Stimulated activated CD8-positive, alpha-beta memory T cell treated with anti-CD3 and anti-CD28 coated beads, Interleukin-2, amount 100 ng/mL, for 1 hour (primary cell): ENCODE data around the gene PTPRU.
"Not testable (repeated sequence)": the region's sequence is repeated elsewhere in the genome, so short reads cannot be mapped to it uniquely, and the experiment has no call there.

Source experiments
- DNase-seq, 2 donors: peaks; one replicate each; pipeline ENCODE4 v3.0.0-alpha.2; 2020; ENCODE audit warnings: low read depth in 2 of 2

Gene PTPRU

DNA sequence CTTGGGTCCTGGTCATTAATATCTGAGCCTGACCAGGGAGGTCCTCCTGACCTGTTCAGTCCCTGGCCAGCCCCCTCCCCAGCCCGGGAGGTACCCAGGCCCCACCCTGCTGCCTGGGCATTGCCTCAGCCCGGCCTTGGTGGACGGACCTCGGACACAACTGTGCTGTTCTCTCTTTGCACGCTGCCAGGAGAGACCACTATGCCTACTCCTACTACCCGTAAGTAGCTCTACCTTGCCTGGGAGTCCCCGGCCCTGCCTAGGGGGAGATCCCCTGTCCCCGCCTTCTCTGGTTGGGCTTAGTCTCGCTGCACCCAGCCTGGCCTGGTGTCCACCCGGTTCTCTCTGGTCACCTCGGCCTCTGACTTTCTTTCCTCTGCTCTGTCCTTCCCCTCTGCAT is 53.2 kb downstream of the PTPRU start:
- DNase-seq, result no peak

DNA sequence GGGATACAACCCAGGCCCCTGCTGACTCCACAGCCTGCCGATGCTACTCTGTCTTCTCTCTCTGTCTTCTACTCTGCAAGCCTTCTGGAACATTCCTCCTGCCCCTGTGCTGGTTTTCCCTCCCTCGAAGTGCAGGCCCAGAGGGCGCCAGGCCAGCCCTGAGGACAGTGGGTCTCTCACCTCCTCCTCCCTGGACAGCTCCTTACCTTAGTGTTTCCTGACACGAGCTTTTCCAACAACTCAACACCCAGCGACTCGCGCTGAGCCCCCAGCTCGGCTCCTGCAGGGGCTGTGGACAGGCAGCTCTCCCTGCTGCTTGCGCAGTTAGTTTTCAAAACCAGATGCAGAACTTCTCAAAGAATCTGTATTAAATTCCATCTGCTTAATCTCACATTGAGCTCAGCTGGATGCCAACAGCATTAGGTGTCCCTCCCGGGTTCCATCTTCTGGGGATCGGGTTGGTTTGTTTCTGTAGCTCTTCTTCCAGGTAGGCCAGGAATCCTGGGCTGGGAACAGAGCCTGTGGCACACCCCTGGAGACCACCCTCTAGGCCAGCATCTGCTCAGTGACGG is 54.2 kb downstream of the PTPRU start:
- DNase-seq, result no peak

DNA sequence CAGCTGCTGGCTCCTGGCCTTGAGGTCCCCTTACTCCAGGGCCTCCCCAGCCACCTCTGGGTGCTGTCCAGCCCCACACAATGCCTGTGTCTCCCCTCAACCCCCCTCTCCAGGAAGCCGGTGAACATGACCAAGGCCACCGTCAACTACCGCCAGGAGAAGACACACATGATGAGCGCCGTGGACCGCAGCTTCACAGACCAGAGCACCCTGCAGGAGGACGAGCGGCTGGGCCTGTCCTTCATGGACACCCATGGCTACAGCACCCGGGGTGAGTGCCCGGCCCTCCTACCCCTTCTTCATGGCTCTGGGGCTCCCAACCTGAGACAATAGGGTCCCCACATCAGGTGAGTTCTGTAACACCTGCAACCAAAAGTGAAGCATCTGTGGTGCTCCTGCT is 55.4 kb downstream of the PTPRU start:
- DNase-seq, result no peak

DNA sequence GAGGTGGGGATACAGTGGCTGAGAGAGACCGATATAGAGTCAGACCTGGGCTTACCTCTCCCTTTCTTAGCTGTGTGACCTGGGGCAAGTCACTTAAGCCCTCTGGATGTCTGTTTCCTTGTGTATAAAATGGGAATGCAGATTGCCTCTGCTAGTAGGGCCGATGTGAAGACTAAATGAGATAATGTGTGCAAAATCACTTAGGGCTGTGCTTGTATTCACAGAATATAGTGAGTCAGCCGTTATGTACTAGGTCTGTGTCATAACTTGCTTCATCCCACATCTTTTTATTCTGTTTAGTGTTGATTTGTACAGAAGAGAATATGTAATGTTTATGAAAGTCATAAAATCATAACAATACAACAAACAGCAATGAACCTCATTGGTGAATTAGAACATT is 56.0 kb downstream of the PTPRU start:
- DNase-seq, result no peak

DNA sequence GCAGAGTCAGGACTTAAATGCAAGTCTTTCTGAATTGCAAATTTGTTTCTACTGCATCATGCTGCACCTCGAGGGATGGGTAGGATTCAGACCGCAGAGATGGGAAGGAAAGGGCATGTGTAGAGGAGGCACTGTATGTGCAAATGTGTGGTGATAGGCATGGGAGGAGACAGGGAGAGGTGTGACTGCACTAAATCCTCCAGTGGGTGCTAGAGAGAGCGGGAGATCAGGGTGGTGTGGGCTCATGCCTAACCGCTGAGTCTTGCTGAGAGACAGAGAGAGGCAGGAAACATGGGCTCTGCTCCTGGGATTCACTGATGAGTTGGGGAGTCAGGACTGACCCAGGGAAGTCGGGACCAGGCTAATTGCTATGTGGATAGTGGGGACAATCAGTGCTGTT is 61.1 kb downstream of the PTPRU start:
- DNase-seq, result no peak

DNA sequence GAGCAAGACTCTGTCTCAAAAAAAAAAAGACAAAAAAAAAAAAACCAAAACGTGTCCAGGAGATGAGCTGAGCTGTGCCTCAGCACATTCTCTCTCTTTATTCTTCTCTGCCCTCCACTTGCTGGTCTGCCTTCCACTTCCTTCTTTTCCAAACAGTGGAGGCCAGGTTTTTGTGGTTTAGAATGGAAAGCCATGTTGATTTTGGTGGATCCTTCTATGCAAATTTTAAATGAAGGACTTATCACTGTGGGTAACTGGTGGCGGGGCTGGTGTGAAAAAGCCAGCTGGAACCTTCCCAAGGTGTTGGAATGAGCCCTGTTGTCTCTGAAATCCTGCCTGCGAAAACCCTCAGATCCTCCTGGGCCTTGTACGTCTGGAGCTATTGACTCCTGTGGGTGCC is 61.9 kb downstream of the PTPRU start:
- DNase-seq, result no peak

DNA sequence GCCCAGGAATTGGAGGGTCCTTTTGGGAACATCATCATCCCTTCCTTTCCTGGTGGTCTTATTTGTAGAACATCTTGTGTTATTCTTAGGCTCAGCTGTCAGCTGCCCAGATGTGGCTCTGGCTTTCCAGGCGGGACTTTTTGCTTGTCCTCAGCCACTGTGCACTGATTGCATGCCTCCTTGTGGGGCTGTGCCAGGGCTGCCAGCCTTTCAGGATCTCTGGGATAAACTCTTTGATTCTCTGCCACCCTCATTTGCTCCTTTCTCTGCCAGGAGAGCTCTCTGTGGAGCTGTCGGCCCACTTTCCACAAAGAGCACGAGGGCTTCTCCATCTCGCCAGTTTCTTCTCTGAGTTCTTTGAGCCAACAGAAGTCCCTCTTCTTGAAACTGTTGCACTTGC is 63.1 kb downstream of the PTPRU start:
- DNase-seq, result no peak

DNA sequence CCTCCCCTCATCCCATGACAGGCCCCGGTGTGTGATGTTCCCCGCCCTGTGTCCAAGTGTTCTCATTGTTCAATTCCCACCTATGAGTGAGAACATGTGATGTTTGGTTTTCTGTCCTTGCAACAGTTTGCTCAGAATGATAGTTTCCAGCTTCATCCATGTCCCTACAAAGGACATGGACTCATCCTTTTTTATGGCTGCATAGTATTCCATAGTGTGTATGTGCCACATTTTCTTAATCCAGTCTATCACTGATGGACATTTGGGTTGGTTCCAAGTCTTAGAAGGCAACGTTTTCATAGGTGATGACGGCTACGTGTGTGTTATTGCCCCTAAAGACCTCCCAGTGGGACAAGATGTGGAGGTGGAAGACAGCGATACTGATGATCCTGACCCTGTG is 65.4 kb downstream of the PTPRU start:
- not testable (repeated sequence) for DNase-seq

DNA sequence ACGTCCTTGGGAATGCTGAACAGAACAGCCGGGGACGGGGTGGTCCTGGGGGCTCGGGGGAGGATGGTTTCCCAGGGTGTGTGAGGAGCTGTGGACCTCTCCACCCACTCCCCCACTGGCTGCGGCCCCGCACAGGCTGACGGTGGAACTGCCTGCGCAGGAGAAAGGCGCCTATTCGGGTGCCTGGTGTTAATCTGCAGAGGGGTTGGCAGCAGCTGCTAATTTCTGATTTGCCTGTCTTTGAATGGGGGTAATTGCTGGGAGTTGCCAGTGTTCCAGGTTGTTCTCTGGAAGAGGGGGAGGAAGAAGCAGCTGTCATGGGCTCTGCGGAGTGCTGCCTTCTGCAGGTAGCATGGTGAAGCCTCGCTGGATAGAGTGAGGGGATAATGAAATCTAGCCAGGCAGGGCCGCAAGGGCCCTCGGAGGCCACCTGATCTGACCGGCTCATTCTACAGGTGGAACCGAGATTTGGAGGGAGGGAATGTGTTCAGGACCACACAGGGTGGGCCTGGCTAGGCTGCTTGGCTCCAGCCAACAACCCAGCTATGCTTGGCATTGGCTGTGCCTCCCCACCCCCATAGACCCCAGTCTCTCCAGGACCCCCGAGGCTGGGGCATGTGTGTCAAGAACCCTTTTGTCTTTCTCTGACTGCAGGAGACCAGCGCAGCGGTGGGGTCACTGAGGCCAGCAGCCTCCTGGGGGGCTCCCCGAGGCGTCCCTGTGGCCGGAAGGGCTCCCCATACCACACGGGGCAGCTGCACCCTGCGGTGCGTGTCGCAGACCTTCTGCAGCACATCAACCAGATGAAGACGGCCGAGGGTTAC is 67.1 kb downstream of the PTPRU start:
- DNase-seq, result no peak

DNA sequence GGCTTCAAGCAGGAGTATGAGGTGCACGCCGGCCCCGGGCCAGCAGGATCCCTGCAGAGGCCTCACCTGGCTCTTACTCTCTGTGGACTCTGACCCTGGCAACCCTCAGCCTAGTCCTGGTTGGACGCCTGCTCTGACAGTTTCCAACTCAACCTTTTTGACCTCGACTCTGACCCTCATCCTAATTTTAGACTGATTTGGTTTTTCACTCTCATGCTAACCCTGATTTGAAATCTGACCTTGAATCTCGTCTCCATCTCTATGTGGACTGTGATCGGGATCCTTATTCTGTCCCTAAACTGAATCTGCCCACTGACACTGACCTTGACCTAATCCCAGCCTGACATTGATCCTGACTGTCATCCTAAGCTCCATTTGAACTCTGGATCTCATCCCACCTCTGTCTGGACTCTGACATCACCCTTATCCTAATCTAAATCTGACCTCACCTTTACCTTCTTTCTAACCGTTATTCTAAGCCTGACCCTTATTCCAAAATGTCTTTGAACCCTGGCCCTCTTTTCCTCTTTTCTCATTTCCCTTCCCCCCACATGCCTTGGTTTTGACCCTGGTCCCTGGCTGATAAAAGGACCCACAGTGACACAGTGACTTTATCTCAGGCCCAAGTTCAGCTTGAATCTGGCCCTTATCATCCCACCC is 67.8 kb downstream of the PTPRU start:
- DNase-seq, result no peak

DNA sequence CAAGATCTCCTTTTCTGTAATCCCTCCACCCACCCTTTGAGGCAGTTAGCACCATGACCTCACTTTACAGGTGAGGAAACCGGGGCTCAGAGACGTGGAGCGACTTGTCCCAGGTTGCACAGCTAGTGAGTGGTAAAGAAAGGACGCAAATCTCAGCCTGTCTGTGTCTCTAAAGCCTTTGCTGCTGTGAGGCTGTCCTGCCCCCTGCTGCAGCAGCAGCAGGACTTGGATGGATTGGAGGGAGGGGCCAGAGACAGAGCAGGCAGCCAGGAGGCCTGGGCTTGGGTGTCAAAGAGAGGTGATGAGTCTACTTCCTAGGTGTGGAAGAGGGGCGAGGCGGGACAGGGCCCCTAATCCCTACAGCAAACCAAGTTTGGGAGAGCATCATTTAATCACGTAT is 69.6 kb downstream of the PTPRU start:
- no peak for DNase-seq

DNA sequence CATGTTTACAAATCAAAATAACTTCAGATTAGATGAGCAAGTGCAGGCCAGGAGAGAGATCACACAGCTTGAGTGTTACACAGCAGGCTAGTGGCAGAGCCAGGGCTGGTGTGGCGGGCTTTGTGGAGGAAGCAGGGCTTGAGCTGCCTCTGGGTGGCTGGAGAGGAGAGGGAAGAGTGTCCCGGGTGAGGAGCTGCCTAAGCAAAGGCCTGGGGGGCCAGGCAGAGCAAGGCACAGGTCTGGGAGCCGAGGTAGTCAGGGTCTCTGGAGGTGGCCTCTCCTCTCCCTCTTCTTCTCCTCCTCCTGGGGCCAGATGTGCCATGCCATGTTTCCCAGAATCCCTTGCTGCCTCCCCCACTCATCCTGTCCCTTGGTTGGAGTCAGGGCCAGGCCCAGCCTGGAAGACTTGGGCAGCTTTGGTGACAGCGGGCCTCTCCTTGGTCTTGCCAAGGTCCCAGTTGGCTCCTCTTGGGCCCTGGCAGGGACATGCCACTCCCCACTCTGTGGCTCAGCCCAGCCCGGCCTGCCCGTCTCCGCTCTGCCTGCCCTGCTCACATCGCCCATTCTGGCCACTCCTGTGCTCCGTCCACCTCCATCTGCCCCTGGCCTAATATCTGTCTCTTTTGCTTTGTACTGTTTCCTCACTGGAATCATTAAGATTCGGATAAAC is 70.3 kb downstream of the PTPRU start:
- no peak for DNase-seq

DNA sequence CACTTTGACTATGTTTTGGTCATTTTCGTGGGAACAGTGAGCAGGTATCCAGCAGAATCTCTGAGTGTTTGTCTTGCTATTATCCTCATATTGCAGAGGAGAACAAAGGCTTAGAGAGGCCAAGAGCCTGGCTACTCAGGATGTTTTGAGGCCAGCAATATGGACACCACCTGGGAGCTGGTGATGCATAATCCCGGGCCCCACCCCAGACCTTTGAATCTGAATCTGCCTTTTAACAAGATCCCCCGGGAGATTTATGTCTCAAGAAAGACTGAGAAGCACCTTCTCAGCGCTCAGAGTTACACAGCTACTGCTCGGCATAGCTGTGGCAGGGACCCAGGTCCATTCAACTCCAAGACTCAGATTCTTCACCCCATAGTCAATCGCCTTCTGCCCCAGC is 72.8 kb downstream of the PTPRU start:
- DNase-seq, result no peak

DNA sequence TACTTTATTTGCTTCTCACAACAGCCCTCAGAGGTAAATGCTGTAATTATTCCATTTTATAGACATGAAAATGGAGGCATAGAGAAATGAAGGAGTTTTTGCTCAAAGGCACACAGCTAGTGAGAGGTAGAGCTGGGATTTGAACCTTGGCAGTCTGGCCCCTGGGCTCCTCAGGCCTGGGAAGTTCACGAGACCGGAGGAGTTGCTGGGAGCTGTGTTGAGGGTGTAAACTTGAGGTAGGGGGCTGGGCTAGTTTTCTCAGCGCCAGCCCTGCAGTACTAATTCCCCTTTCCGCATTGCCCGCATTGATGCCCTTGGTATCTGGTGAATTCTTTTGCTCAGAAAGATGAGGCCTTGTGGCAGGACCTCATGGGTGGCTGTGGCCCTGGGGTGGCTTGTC is 73.3 kb downstream of the PTPRU start:
- DNase-seq, result no peak

DNA sequence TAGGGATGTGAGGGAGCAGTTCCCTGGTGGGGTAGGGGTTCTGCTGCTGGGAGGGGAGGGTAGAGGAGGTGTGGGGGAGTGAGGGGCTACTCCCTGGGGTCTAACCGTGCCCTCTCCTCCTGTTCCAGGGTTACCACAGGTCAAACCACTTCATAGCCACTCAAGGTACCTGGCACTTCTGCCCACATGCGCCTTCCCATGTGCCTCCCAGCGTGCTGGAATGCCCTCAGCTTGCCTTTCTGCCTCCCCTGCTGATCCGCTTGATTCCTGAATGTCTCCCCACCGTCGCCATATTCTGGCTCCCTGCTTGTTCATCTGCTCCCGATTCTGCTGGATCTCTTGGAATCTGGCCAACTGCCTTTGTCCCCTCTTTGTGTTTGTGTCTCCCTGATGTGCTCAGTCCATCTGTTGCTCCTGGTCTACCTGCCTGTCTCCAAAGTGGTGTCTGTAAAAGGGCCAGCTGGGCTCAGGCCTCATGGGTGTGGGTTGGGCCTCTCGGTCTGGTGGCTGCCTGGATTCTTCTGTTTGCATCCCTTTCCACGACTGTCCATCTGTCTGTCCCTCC is 74.4 kb downstream of the PTPRU start:
- DNase-seq, result no peak

DNA sequence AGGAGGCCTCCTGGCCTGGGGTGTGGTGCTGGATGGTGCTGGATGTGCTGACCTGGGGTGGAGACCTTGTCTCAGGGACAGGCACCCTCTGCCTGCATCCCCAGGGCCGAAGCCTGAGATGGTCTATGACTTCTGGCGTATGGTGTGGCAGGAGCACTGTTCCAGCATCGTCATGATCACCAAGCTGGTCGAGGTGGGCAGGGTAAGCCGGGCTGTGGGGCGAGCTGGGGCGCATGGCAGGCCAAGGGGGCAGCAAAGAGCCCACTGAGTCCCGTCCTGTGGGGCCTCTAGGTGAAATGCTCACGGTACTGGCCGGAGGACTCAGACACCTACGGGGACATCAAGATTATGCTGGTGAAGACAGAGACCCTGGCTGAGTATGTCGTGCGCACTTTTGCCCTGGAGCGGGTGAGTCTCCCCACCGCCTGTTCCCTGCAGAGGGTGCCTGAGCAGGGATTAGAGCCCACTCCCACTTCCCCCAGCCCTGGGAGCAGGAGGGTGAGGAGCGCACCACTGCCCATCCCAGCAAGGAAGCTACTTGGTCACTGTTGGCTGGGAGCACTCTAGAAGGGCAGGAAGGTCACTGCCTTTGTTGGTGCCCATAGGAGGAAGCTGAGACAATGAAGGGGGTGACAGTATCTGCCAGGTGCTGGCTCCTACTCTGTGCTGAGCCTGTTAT is 75.2 kb downstream of the PTPRU start:
- DNase-seq, result no peak

DNA sequence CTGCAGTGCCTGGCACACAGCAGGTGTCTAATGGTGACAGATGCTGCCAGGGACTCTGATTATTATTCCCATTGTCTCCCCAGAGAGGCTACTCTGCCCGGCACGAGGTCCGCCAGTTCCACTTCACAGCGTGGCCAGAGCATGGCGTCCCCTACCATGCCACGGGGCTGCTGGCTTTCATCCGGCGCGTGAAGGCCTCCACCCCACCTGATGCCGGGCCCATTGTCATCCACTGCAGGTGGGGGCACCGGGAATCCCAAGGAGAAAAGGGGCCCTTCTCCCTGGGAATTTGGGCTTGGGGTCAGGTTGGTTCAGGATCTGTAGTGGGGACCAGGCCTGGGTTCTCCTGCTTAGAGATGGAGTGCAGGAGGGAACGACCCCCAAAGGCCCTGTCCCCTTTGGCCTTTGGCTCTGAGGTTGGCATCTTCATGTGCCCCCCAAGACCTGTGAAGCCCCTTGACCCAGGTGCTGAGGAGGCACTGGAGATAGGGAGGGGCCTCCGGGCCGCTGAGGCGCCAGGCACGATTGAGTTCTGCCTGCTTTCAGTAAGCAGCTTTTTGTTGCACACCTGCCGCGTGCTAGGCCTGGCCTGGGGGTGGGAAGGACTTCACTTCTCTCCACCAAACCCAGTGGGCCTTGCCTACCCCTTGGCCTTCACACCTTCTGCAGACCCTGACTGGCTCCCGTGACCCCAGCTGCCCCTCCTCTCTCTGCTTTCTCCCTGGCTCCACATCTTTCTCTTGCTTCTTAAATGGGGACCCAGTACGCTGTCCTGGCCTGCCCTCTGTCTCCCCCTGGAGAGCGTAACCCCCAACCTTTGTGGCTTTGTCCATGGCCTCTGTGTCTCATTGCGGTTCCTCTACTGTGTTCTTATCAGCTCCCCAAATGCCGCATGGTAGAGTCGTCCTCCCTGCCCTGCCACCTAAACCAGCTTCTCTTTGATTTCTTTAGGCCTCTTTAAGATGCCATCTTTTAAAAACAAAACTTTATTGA is 76.4 kb downstream of the PTPRU start:
- no peak for DNase-seq

DNA sequence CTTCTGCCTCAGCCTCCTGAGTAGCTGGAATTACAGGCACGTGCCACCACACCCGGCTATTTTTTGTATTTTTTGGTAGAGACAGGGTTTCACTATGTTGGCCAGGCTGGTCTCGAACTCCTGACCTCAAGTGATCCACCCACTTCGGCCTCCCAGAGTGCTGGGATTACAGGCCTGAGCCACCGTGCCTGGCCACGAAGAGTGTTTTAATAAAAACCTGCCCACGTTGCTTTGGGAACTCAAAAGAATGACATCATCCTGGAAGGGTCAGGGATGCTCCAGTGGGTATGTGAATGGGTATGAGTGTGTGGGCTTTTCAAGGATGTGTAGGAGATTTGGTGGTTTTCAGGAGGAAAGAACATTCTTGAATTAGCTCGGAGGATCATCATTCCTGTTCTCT is 78.4 kb downstream of the PTPRU start:
- not testable (repeated sequence) for DNase-seq

DNA sequence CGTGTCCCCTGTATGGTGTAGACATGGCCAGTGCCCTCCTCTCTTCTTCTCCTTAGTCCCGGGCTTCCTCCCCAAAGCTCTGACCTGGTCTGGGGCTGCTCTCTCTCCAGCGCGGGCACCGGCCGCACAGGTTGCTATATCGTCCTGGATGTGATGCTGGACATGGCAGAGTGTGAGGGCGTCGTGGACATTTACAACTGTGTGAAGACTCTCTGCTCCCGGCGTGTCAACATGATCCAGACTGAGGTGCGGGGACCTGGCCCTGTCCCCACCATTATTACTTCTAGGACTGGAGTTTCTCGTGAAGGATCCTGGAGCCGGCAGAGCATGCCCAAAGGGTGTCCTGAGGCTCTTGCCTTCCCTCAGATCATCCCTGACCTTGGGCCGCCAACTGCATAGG is 78.9 kb downstream of the PTPRU start:
- DNase-seq, result no peak

DNA sequence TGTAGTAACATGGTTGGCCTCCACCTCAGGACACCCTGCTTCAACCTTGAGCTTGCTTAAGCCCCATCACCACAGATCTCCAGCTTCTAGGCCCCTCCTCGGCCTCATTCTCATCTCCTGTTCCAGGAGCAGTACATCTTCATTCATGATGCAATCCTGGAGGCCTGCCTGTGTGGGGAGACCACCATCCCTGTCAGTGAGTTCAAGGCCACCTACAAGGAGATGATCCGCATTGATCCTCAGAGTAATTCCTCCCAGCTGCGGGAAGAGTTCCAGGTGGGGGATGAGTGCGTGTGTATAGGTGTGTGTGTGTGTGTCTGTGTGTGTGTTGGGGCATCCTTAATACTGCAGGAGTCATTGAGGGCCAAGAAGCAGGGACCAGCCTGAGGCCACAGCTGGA is 79.6 kb downstream of the PTPRU start:
- DNase-seq, result no peak
